Dedifferentiated amniotic fluid mesenchymal stem cell (primary cell): Measurements from ENCODE around the gene RCAN2.
A peak's percentile ranks its signal among the peaks of the same experiment; 100 is the strongest.

Source experiments
- DNase-seq: peaks from one replicate; pipeline ENCODE4 v3.0.0-alpha.2; 2016; ENCODE audit errors: extremely low spot score

Gene RCAN2

DNA sequence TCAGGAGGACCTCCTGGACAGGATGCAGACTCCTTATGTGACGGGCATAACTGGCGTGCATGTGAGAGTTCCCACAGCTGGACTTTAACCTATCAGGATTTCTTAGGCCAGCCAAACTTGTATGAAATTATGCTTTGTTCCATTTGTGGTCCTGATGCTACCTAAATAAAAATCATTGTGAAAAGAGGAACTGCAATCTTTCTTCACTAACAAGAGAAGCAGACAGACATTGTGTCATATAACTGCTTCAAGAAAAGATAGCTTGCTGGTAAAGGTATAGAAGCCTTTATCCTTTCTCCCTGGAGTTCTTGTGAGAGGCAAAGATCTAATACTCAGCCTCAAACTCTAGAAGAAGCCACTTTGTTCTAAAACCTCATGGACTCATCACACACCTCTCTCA, 233.0 kb downstream of the RCAN2 start:
- DNase-seq = no peak

- no peak for DNase-seq
These were observed 235.7 kb downstream of the RCAN2 start for GRCh38 chr6:46255528-46255927.

- DNase-seq = no peak
These were observed 236.3 kb downstream of the RCAN2 start for GRCh38 chr6:46254946-46255345.

DNA sequence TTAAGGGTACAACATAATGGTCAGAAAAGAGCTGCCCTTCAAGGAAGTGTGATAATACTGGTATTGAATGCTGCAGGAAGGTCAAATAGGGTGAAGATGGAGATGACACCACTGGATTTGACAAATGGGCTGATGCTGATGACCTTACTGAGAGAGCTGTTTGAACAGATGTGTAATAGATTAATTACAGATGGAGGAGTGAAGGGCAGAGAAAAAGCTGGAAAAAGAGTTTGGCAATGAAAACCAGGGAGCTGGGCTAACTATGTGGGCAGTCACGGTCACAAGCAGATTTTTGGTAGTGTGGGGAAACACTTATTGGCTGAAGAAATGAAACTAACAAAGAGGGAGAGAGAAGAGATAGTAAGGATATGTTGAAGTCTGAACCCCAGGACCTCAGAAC, 236.9 kb downstream of the RCAN2 start:
- DNase-seq = no peak

DNA sequence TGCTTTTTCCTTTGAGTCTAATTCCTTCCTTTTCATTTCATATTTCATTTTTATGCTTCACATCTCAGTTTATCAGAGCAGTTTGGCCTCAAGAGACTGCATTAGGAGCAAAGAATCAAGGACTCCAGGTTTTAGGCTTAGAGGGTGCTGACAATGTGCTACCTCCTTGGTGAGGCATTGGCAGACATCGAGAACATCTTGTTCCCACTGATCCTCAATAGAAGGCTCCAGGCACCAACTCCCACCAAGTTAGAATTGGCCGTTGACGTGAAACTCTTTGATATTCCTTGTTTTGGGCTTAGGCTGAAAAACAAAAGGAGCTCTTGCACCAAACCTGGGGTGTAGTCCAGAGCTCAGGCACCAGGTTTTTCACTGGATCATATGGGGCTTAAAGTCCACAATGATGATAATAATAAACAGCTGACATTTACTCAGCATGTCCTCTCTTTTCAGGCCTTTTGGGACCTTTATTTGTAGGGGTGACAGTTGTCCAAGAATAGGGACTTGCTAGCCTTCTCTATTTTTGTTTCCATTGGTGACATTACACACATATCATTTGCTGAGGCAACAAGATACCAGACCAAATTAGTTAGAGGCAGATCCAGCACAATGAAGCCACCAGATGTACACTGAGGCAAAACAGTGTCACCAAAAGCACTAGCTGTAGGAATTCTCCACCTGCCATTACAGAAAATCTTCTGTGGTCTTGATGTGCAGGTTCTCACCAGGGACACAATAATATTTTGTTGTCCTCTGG, 239.5 kb downstream of the RCAN2 start:
- DNase-seq = no peak

GRCh38 chr6:46248143-46248542, 243.1 kb downstream of the RCAN2 start:
- no peak for DNase-seq

DNA sequence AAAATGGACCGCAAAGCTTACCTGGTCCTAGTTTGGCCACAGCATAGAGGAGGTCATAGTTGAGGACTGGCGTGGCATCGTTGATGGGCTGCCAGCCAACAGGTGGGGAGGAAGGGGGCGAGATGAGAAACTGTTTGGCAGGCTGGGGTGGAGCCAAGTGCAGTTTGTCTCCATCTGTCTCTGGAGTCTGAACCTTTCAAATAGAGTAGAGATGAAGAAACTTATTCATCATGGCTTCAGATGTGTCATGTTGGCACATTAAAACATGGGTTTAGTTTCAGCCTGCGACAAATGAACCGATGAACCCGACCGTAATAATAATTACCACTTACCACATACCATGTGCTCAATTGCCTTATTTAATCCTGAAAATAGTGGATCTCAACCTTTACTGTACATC, 244.5 kb downstream of the RCAN2 start:
- DNase-seq = no peak

- no peak for DNase-seq
These were observed 245.2 kb downstream of the RCAN2 start for GRCh38 chr6:46246081-46246480.

DNA sequence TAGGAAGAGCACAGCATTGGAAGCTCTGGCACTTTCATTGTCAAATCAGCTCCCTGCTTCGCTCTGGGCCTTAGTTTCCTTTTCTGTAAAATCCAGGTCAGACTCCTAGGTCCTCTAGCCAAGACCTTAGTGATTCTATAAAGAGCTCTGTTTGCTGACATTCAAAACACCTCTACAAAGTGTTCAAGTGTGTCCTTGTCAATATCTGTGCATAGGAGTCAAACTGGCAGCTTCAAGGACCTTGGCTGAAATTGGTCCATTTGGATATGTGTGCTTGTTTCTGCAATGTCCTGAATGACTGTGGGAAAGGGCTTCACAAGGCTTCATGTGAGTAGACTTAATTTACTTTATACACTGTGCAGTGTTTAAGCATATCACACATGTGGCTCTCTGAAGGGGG, 246.6 kb downstream of the RCAN2 start:
- DNase-seq = no peak

- DNase-seq = no peak
These were observed 247.5 kb downstream of the RCAN2 start for GRCh38 chr6:46243754-46244153.

- no peak for DNase-seq
These were observed 248.3 kb downstream of the RCAN2 start for GRCh38 chr6:46242921-46243320.

GRCh38 chr6:46240866-46241565, 250.2 kb downstream of the RCAN2 start:
- no peak for DNase-seq

DNA sequence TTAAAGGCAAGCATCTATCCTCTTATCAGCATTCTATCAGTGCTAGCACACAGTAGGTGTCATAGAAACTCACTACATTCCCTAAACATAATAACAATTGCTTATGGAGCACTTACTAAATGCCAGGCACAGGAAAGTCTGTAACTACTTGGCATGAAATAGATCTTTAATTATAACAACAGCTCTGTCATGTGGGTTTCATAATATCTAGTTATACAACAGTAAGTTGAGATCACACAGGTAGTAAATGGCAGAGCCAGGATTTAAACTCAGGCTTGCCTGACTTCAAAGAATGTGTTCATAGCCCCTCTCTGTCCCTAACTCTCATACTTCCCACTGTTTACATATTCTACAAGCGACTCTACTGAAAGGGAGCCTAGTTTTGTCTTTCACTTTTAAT, 254.5 kb downstream of the RCAN2 start:
- DNase-seq = no peak

DNA sequence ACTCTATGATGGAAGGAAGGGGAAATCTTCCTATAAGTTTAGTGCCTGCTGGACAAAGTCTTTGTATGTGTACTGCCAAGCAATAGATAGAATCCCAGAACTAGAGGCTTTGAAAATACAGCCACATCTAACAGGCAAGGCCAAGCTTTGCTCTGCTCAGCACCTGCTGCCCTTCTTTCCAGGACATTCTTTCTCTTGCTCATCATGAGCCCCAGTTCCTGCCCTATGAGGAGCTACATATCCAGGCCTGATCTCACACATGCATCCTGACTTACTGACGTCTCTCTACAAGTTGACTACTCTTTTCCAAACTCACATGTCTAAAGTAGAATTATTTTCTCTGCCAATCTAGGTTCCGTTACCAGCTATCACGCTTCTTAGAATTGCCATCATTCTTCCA, 256.0 kb downstream of the RCAN2 start:
- DNase-seq = no peak

GRCh38 chr6:46234700-46235099, 256.5 kb downstream of the RCAN2 start:
- DNase-seq = no peak

GRCh38 chr6:46234156-46234556, 257.1 kb downstream of the RCAN2 start:
- DNase-seq = no peak

GRCh38 chr6:46233129-46233528, 258.1 kb downstream of the RCAN2 start:
- DNase-seq = no peak

DNA sequence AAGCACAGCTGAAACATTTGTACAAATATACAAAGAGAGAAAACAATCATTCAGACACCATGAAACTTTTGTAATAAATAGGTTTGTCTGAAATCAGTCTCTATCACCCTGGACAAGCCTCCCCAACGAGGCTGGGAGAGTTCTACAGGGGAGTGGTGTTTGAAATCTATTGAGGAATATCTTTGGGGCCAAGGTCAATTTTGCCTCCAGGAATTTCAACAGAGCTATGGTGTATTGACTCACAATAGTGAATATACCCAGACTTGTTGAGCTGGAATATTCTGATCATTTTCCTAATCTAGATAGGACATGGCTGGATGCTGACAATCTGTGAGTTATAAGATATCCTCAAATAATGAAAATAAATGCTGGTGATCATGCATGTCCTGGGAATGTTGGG, 269.0 kb downstream of the RCAN2 start:
- DNase-seq = no peak

- peak; percentile 51 for DNase-seq
These were observed 269.9 kb downstream of the RCAN2 start for GRCh38 chr6:46221222-46221793.

DNA sequence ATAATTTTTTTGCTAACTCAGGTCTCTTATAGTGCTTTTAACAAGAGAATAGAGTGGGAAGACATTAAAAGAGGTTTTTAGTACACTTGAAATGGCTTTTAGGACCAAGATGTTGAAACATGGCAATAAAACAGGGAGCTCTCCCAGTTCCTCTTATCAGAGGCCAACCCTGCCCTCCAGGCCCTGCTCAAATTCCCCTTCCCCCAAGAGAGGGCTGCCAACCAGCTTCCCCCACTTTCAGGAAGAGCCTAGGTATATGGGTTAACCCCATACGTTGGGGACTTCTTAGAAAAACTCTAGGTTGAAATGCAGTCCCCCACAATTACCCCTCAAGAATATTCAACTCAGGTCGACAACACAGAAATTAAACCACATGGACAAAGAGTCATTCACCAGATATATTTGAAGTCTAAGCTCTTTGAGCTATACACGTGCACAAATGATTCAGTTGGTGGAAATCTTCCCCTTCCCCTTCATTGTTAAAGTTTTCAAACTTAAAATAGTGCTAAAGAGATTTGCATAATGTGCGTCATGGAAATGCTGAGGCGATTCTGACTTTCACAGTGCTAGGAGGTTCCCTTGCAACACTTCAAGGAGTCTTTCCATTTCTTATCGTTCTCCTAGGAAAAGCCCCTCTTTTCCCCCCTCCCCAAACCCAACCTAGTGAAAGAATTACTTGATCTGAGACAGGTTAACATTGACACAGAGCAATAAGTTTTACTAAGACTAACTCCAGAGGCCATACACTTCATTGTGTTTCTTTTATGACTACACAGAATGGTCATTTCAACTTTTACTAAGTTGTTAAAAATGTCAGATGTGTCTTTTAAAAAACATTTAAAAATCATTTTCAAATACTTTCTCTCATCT, 270.7 kb downstream of the RCAN2 start:
- DNase-seq = no peak

GRCh38 chr6:46219661-46220060, 271.6 kb downstream of the RCAN2 start:
- DNase-seq = no peak

- no peak for DNase-seq
These were observed 272.8 kb downstream of the RCAN2 start for GRCh38 chr6:46218457-46218856.
